CD4-positive, CD25-positive, alpha-beta regulatory T cell (primary cell): ENCODE measurements around the gene A2ML1. TPM values are rescaled to one million over a fixed set of nuclear protein-coding genes. Genes with fewer than 3 reads are reported as not detected.

Experiments used
- ATAC-seq, 2 donors: fragments of 150-1000 bp; cut with Tn5 transposase; one replicate each; pipeline ENCODE4 v1.10.0; 2021; ENCODE audit warnings: low read depth in 2 of 2, moderate number of reproducible peaks in 2 of 2, moderate library complexity in 1 of 2
- DNase-seq, 3 donors: peaks; one replicate each; pipeline versions ENCODE4 v3.0.0 to v3.0.0-alpha.2; 2012 to 2022; ENCODE audit warnings: mixed read lengths in 1 of 3
- H3K27ac ChIP-seq: one replicate; pipeline ENCODE4 v1.7.0; 2013; ENCODE audit warnings: mild to moderate bottlenecking, low read length; ENCODE audit not compliant: insufficient read depth, poor library complexity, severe bottlenecking
- H3K27me3 ChIP-seq: one replicate; pipeline ENCODE4 v1.7.0; 2013; ENCODE audit warnings: low read length; ENCODE audit not compliant: control insufficient read depth, insufficient read depth
- H3K36me3 ChIP-seq: one replicate; pipeline ENCODE4 v1.7.0; 2013; ENCODE audit warnings: mild to moderate bottlenecking, low read length, moderate library complexity; ENCODE audit not compliant: control insufficient read depth, insufficient read depth
- H3K4me1 ChIP-seq: 2 replicates; pipeline ENCODE4 v1.7.0; 2013; ENCODE audit warnings: mild to moderate bottlenecking, low read length; ENCODE audit not compliant: insufficient read depth, control insufficient read depth, poor library complexity, severe bottlenecking
- H3K4me3 ChIP-seq: one replicate; pipeline ENCODE4 v1.7.0; 2013; ENCODE audit warnings: low read depth, mild to moderate bottlenecking, low read length, moderate library complexity
- H3K9me3 ChIP-seq, 2 experiments: 1 replicate in 1 of 2; 2 replicates in 1 of 2; pipeline ENCODE4 v1.7.0; 2013; ENCODE audit warnings: low read length in 2 of 2, mild to moderate bottlenecking in 1 of 2, moderate library complexity in 1 of 2; ENCODE audit not compliant: control insufficient read depth in 2 of 2
- H3K27ac Mint-ChIP-seq, 3 donors: one replicate each; pipeline ENCODE4 v1.8.0; 2020 to 2022; ENCODE audit warnings: mild to moderate bottlenecking in 3 of 3, mixed read lengths in 3 of 3, moderate library complexity in 2 of 3
- H3K27me3 Mint-ChIP-seq: one replicate; pipeline ENCODE4 v1.8.0; 2022; ENCODE audit warnings: mild to moderate bottlenecking, mixed read lengths
- H3K36me3 Mint-ChIP-seq: one replicate; pipeline ENCODE4 v1.8.0; 2020; ENCODE audit warnings: mixed read lengths
- H3K4me1 Mint-ChIP-seq, 4 donors: one replicate each; pipeline ENCODE4 v1.8.0; 2020 to 2022; ENCODE audit warnings: mixed read lengths in 4 of 4, mild to moderate bottlenecking in 1 of 4
- H3K4me3 Mint-ChIP-seq, 4 donors: one replicate each; pipeline ENCODE4 v1.8.0; 2020 to 2022; ENCODE audit warnings: mild to moderate bottlenecking in 4 of 4, mixed read lengths in 4 of 4, moderate library complexity in 3 of 4
- H3K9me3 Mint-ChIP-seq, 7 donors: one replicate each; pipeline ENCODE4 v1.8.0; 2020 to 2022; ENCODE audit warnings: mixed read lengths in 7 of 7, mild to moderate bottlenecking in 3 of 7, moderate library complexity in 2 of 7
- polyA plus RNA-seq, 4 donors: library from polyadenylated mRNA; unstranded; fragments of 300-500 nt; fragmentation: Illumina TruSeq; gene quantifications; one replicate each; pipeline ENCODE4 v1.2.3, GENCODE V29; 2021
- total RNA-seq: library from RNA; stranded (reverse); gene quantifications from one replicate; pipeline ENCODE4 v1.2.3, GENCODE V29; 2022

Gene A2ML1
- total and polyA plus RNA-seq, 5 donors from 2014 or later = not detected

- no peaks in the 10 kb centered on the region for H3K27me3 ChIP-seq
- DNase-seq (no peak), ATAC-seq (no peak)
- no peaks in the 10 kb centered on the region for H3K9me3 ChIP-seq
- no peak overlapping the region for H3K4me3 ChIP-seq
- H3K9me3 Mint-ChIP-seq = peaks cover 0 to 3% (median 0%) of the 10 kb centered on the region in 7 donors
- H3K27ac Mint-ChIP-seq = no peak overlapping the region
- H3K27ac ChIP-seq = no peak overlapping the region
- H3K36me3 ChIP-seq = no peaks in the 10 kb centered on the region
- no peaks in the 10 kb centered on the region for H3K4me1 ChIP-seq
- no peak overlapping the region for H3K4me3 Mint-ChIP-seq
- no peaks in the 10 kb centered on the region for H3K36me3 Mint-ChIP-seq
- H3K27me3 Mint-ChIP-seq = peaks cover 14% of the 10 kb centered on the region
- peaks cover 0 to 2% (median 0%) of the 10 kb centered on the region in 4 donors for H3K4me1 Mint-ChIP-seq
These were observed 7.2 kb downstream of the A2ML1 start for GRCh38 chr12:8829621-8830020.

- ATAC-seq (no peak), DNase-seq (no peak)
- Histone ChIP-seq H3K4me1 (no peaks in the 10 kb centered on the region), H3K9me3 (no peaks in the 10 kb centered on the region), H3K36me3 (no peaks in the 10 kb centered on the region), H3K27ac (no peak overlapping the region), H3K4me3 (no peak overlapping the region), H3K27me3 (no peaks in the 10 kb centered on the region)
- Mint-ChIP-seq H3K36me3 (no peaks in the 10 kb centered on the region), H3K4me1 (peaks cover 0 to 2% (median 0%) of the 10 kb centered on the region in 4 donors), H3K27me3 (peaks cover 8% of the 10 kb centered on the region), H3K27ac (no peak overlapping the region), H3K9me3 (peaks cover 0 to 3% (median 0%) of the 10 kb centered on the region in 7 donors), H3K4me3 (no peak overlapping the region)
These were observed 8.7 kb downstream of the A2ML1 start for GRCh38 chr12:8831116-8831515.

- Mint-ChIP-seq H3K4me1 (no peaks in the 10 kb centered on the region), H3K4me3 (no peak overlapping the region), H3K27ac (no peak overlapping the region), H3K27me3 (peaks cover 10% of the 10 kb centered on the region), H3K9me3 (peaks cover 0 to 3% (median 0%) of the 10 kb centered on the region in 7 donors), H3K36me3 (no peaks in the 10 kb centered on the region)
- no peak for ATAC-seq
- Histone ChIP-seq H3K9me3 (no peaks in the 10 kb centered on the region), H3K27ac (no peak overlapping the region), H3K36me3 (no peaks in the 10 kb centered on the region), H3K4me1 (no peaks in the 10 kb centered on the region), H3K4me3 (no peak overlapping the region), H3K27me3 (no peaks in the 10 kb centered on the region)
- DNase-seq = no peak
These were observed 10.1 kb downstream of the A2ML1 start for GRCh38 chr12:8832500-8832899.

- no peak overlapping the region for H3K4me3 Mint-ChIP-seq
- no peaks in the 10 kb centered on the region for H3K36me3 Mint-ChIP-seq
- H3K27me3 Mint-ChIP-seq = peaks cover 10% of the 10 kb centered on the region
- H3K4me1 ChIP-seq = no peaks in the 10 kb centered on the region
- H3K4me3 ChIP-seq = no peak overlapping the region
- no peaks in the 10 kb centered on the region for H3K27me3 ChIP-seq
- no peaks in the 10 kb centered on the region for H3K36me3 ChIP-seq
- H3K9me3 ChIP-seq = no peaks in the 10 kb centered on the region
- no peak for DNase-seq
- no peak overlapping the region for H3K27ac Mint-ChIP-seq
- peaks cover 0 to 3% (median 0%) of the 10 kb centered on the region in 7 donors for H3K9me3 Mint-ChIP-seq
- ATAC-seq = no peak
- H3K4me1 Mint-ChIP-seq = no peaks in the 10 kb centered on the region
- H3K27ac ChIP-seq = no peak overlapping the region
These were observed 11.8 kb downstream of the A2ML1 start for GRCh38 chr12:8834230-8834629.

GRCh38 chr12:8837291-8837690 is 14.9 kb downstream of the A2ML1 start:
- peaks cover 10% of the 10 kb centered on the region for H3K27me3 Mint-ChIP-seq
- H3K9me3 Mint-ChIP-seq = peaks cover 0 to 3% (median 0%) of the 10 kb centered on the region in 7 donors
- H3K4me3 ChIP-seq = no peak overlapping the region
- H3K27ac Mint-ChIP-seq = no peak overlapping the region
- no peak for DNase-seq
- H3K4me3 Mint-ChIP-seq = no peak overlapping the region
- H3K36me3 Mint-ChIP-seq = no peaks in the 10 kb centered on the region
- H3K4me1 Mint-ChIP-seq = no peaks in the 10 kb centered on the region
- H3K27ac ChIP-seq = no peak overlapping the region
- no peaks in the 10 kb centered on the region for H3K9me3 ChIP-seq
- no peaks in the 10 kb centered on the region for H3K27me3 ChIP-seq
- no peak for ATAC-seq
- no peaks in the 10 kb centered on the region for H3K4me1 ChIP-seq
- no peaks in the 10 kb centered on the region for H3K36me3 ChIP-seq

- DNase-seq (no peak), ATAC-seq (no peak)
- no peak overlapping the region for H3K4me3 ChIP-seq
- Mint-ChIP-seq H3K27me3 (peaks cover 5% of the 10 kb centered on the region), H3K4me3 (no peak overlapping the region), H3K27ac (no peak overlapping the region), H3K9me3 (no peaks in the 10 kb centered on the region), H3K4me1 (no peaks in the 10 kb centered on the region), H3K36me3 (no peaks in the 10 kb centered on the region)
- H3K4me1 ChIP-seq = no peaks in the 10 kb centered on the region
- H3K27me3 ChIP-seq = no peaks in the 10 kb centered on the region
- H3K9me3 ChIP-seq = no peaks in the 10 kb centered on the region
- H3K36me3 ChIP-seq = no peaks in the 10 kb centered on the region
- no peak overlapping the region for H3K27ac ChIP-seq
These were observed 17.9 kb downstream of the A2ML1 start for GRCh38 chr12:8840321-8840720.

- Histone ChIP-seq H3K4me1 (no peaks in the 10 kb centered on the region), H3K9me3 (no peaks in the 10 kb centered on the region), H3K4me3 (no peak overlapping the region), H3K27ac (no peak overlapping the region), H3K36me3 (no peaks in the 10 kb centered on the region), H3K27me3 (no peaks in the 10 kb centered on the region)
- Mint-ChIP-seq H3K4me1 (no peaks in the 10 kb centered on the region), H3K9me3 (no peaks in the 10 kb centered on the region), H3K36me3 (no peaks in the 10 kb centered on the region), H3K27ac (peak overlapping the region in 1 of 3 donors; percentile 42), H3K27me3 (peaks cover 2% of the 10 kb centered on the region), H3K4me3 (no peak overlapping the region)
- DNase-seq = no peak
- ATAC-seq = no peak
These were observed 18.7 kb downstream of the A2ML1 start for GRCh38 chr12:8840938-8841633.

- no peaks in the 10 kb centered on the region for H3K27me3 Mint-ChIP-seq
- ATAC-seq (no peak), DNase-seq (no peak)
- H3K36me3 Mint-ChIP-seq = no peaks in the 10 kb centered on the region
- no peak overlapping the region for H3K27ac ChIP-seq
- H3K36me3 ChIP-seq = no peaks in the 10 kb centered on the region
- H3K27ac Mint-ChIP-seq = peak overlapping the region in 1 of 3 donors; percentile 38
- H3K27me3 ChIP-seq = no peaks in the 10 kb centered on the region
- H3K4me1 Mint-ChIP-seq = no peaks in the 10 kb centered on the region
- H3K9me3 Mint-ChIP-seq = no peaks in the 10 kb centered on the region
- H3K9me3 ChIP-seq = no peaks in the 10 kb centered on the region
- H3K4me3 Mint-ChIP-seq = no peak overlapping the region
- H3K4me3 ChIP-seq = no peak overlapping the region
- no peaks in the 10 kb centered on the region for H3K4me1 ChIP-seq
These were observed 19.4 kb downstream of the A2ML1 start for GRCh38 chr12:8841778-8842177.
